Progenitor cell of endocrine pancreas (in vitro differentiated cells): Measurements from ENCODE around the gene PACS2. TPM values are rescaled to one million over a fixed set of nuclear protein-coding genes. Genes with fewer than 3 reads are reported as not detected.

Experiments
- DNase-seq: peaks from one replicate; pipeline ENCODE4 v3.0.0; 2021; ENCODE audit warnings: low spot score; ENCODE audit not compliant: unreplicated experiment
- H3K27ac Mint-ChIP-seq: 2 replicates; pipeline ENCODE4 v1.8.0; 2021; ENCODE audit warnings: mild to moderate bottlenecking, moderate library complexity, mixed read lengths
- H3K27me3 Mint-ChIP-seq: 2 replicates; pipeline ENCODE4 v1.8.0; 2021; ENCODE audit warnings: mixed read lengths
- H3K36me3 Mint-ChIP-seq: 2 replicates; pipeline ENCODE4 v1.8.0; 2022; ENCODE audit warnings: mixed read lengths; ENCODE audit not compliant: insufficient read depth
- H3K4me1 Mint-ChIP-seq: 2 replicates; pipeline ENCODE4 v1.8.0; 2021; ENCODE audit warnings: low read depth, mixed read lengths
- H3K4me3 Mint-ChIP-seq: 2 replicates; pipeline ENCODE4 v1.8.0; 2021; ENCODE audit warnings: low read depth, mild to moderate bottlenecking, moderate library complexity, mixed read lengths
- H3K9me3 Mint-ChIP-seq: 2 replicates; pipeline ENCODE4 v1.8.0; 2021; ENCODE audit warnings: low read depth, mixed read lengths
- total RNA-seq: library from RNA; stranded (reverse); gene quantifications from 2 replicates; pipeline ENCODE4 v1.2.1, GENCODE V29; 2021
- TF ChIP-seq, protein P1 (sequence below): fragments of 200-600 bp; sonication (generic); IDR thresholded peaks from one replicate; pipeline ENCODE4 v1.5.0; 2021; ENCODE audit warnings: antibody characterized with exemption, mild to moderate bottlenecking; ENCODE audit not compliant: unreplicated experiment

PACS2 gene
- total RNA-seq, 1 donor from 2014 or later: 193 TPM

DNA sequence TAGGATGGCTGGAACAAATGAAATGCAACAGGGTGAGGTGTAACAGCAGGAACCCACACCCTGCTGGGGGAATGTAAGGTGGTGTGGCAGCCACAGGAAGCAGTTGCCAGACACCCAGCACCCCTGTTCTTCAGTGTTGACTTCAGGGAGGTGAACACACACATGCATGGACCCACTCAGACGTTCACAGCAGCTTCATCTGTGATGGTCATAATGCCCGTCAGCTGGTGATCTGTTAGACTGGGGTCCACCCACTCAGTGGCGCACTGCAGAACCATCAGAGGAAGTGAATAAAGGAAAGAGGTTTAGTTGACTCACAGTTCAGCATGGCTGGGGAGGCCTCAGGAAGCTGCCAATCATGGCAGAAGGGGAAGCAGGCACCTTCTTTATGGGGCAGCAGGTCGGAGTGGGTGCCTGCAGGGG lies 61.1 kb downstream of the PACS2 start:
- DNase-seq: no peak
- no peaks in the 10 kb centered on the region for H3K9me3 Mint-ChIP-seq
- H3K4me1 Mint-ChIP-seq: peaks cover 4% of the 10 kb centered on the region
- peak overlapping the region; percentile 73 for H3K27ac Mint-ChIP-seq
- TF ChIP-seq, protein P1, sequence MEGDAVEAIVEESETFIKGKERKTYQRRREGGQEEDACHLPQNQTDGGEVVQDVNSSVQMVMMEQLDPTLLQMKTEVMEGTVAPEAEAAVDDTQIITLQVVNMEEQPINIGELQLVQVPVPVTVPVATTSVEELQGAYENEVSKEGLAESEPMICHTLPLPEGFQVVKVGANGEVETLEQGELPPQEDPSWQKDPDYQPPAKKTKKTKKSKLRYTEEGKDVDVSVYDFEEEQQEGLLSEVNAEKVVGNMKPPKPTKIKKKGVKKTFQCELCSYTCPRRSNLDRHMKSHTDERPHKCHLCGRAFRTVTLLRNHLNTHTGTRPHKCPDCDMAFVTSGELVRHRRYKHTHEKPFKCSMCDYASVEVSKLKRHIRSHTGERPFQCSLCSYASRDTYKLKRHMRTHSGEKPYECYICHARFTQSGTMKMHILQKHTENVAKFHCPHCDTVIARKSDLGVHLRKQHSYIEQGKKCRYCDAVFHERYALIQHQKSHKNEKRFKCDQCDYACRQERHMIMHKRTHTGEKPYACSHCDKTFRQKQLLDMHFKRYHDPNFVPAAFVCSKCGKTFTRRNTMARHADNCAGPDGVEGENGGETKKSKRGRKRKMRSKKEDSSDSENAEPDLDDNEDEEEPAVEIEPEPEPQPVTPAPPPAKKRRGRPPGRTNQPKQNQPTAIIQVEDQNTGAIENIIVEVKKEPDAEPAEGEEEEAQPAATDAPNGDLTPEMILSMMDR: no peak
- no peak overlapping the region for H3K4me3 Mint-ChIP-seq
- no peaks in the 10 kb centered on the region for H3K27me3 Mint-ChIP-seq
- peaks cover 14% of the 10 kb centered on the region for H3K36me3 Mint-ChIP-seq

DNA sequence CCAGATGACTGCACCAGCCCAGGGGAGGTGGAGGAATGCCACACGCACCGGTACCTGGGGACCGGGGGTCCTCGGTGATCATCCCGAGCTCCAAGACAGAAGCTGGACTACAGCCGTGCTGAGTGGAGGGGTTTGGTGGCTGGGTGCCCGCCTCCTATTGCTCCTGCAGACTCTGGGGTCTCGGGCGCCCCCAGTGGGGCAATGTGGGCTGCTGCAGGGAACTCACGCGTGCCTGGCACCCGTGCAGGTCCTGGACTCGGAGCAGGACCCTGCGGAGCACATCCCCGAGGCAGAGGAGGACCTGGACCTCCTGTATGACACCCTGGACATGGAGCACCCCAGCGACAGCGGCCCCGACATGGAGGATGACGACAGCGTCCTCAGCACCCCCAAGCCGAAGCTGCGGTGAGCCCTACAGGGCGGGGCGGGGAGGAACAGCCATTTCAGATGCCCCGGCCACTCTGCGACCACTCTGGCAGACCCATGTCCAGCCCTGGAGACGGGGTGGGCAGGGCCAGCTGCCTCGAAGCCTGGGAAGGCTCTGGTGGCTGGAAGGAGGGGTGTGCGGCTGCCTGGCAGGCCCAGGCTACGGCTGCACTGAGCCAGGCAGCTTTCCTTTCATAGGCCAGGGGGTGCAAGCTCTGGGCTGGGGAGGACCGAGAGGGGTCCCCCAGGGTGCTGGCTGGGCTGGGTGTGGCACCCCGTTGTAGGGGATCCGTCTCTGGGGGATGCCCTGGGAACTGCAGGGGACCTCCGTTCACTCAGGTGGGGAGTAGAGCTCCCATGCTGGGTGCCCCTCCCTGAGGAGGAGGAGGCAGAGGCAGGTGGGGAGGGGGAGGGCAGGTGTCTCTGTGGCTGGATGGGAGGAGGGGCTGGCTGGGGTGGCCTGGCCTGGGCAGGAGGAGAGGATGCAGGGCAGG lies 62.2 kb downstream of the PACS2 start:
- H3K4me1 Mint-ChIP-seq: peaks cover 4% of the 10 kb centered on the region
- TF ChIP-seq, protein P1: no peak
- no peaks in the 10 kb centered on the region for H3K27me3 Mint-ChIP-seq
- peaks cover 8% of the 10 kb centered on the region for H3K36me3 Mint-ChIP-seq
- DNase-seq: no peak
- no peak overlapping the region for H3K27ac Mint-ChIP-seq
- no peaks in the 10 kb centered on the region for H3K9me3 Mint-ChIP-seq
- H3K4me3 Mint-ChIP-seq: no peak overlapping the region

DNA sequence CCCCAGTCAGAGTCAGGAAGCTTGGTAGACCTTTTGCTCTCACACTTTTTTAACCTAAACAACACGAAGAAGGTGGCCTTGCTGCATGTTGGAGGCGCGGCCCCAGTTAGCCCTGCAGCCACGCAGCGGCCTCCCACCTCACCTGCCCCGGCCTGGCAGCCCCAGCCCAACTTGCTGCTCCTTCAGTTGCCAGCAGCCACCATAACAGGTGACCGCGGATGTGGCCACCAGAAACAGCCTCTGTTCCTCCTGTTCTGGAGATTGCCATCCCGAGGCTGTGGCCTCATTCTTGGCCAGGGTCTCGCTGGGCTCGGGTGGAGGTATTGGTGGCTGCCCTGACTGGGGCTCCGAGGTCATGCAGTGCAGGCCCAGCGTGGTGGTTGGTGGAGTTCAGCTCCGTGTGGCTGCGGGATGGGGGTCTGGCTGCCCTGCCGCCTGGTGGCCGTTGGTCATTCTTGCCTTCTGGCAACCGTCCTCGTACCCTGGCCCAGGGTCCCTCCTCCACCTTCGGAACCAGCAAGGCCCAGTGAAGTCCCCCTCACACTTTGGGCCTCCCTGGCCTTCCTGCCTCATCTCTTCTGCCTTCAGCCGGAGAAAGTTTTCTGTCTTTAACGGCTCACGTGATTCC lies 63.1 kb downstream of the PACS2 start:
- no peak for DNase-seq
- TF ChIP-seq, protein P1: peak; percentile 26
- no peaks in the 10 kb centered on the region for H3K27me3 Mint-ChIP-seq
- peak overlapping the region; percentile 37 for H3K27ac Mint-ChIP-seq
- H3K9me3 Mint-ChIP-seq: no peaks in the 10 kb centered on the region
- H3K4me1 Mint-ChIP-seq: peaks cover 4% of the 10 kb centered on the region
- H3K36me3 Mint-ChIP-seq: peaks cover 9% of the 10 kb centered on the region
- H3K4me3 Mint-ChIP-seq: no peak overlapping the region

DNA sequence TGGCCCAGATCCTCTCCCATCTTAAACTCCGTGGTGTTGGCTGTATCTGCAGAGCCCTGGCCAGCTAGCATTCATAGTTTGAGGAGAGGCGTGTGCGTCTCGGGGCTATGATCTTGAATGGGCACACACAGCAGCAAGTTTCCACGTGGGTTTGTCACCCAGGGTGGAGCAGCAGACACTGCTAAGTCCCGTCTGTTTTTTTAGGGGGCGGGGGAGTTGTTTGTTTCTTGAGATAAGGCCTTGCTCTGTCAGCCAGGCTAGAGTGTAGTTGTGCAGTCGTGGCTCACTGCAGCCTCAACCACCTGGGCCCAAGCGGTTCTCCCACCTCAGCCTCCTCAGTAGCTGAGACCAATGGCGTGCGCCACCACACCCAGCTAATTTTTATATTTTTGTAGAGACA lies 63.7 kb downstream of the PACS2 start:
- Mint-ChIP-seq H3K27ac (peak overlapping the region; percentile 37), H3K4me1 (peaks cover 4% of the 10 kb centered on the region), H3K4me3 (no peak overlapping the region), H3K9me3 (no peaks in the 10 kb centered on the region), H3K27me3 (no peaks in the 10 kb centered on the region), H3K36me3 (peaks cover 7% of the 10 kb centered on the region)
- TF ChIP-seq, protein P1: no peak
- no peak for DNase-seq

DNA sequence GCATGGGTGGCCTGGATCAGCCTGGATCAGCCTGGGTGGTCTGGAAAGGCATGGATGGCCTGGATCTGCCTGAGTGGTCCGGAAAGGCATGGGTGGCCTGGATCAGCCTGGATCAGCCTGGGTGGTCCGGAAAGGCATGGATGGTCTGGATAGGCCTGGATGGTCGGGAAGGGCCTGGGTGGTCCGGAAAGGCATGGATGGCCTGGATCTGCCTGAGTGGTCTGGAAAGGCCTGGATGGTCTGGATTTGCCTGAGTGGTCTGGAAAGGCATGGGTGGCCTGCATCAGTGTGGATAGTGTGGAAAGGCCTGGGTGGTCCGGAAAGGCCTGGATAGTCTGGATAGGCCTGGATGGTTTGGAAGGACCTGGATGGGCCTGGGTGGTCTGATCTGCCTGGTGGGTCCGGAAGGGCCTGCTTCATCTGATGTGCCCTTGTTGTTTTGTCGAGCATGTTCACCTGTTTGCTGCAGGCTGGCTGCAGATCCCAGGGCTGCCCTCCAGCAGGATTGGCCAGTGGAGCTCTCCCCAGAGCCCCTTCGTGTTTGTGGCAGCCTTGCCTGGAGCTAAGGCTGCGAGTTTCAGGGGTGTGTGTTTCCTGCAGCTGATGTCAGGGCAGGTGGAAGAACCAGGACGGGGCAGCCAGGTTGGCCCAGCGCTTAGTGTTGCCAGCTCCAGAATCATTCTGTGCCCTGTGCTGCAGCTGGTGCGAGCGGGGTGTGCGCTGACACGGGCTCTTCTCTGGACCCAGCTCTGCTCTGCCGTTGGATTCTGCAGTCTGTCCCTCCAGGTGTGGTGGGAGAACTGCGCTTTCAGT lies 64.5 kb downstream of the PACS2 start:
- DNase-seq: no peak
- peaks cover 4% of the 10 kb centered on the region for H3K4me1 Mint-ChIP-seq
- H3K27me3 Mint-ChIP-seq: no peaks in the 10 kb centered on the region
- H3K9me3 Mint-ChIP-seq: no peaks in the 10 kb centered on the region
- H3K36me3 Mint-ChIP-seq: peaks cover 6% of the 10 kb centered on the region
- TF ChIP-seq, protein P1: no peak
- H3K27ac Mint-ChIP-seq: no peak overlapping the region
- no peak overlapping the region for H3K4me3 Mint-ChIP-seq
